ENCODE data around the gene RGS14.

- TF ChIP-seq CTCF (IDR thresholded peaks at IDR 0.05) (no peak), POLR2A (IDR thresholded peaks at IDR 0.05) (no peak)
Observed at GRCh38 chr5:177362292-177362609, 4.5 kb downstream of the RGS14 start.

All from lower leg skin (tissue), 3 donors.